Thyroid gland (tissue), 4 donors: ENCODE measurements around the gene PRDM9.
"Not testable (repeated sequence)": the region's sequence is repeated elsewhere in the genome, so short reads cannot be mapped to it uniquely, and the experiment has no call there.

Experiments
- CTCF ChIP-seq, 6 experiments: fragments of 200-600 bp in 3 of 6; fragments of 450-650 bp in 3 of 6; sonication (generic) in 3 of 6; IDR thresholded peaks; one replicate each; pipeline ENCODE4 v1.5.1; 2016 to 2019; ENCODE audit warnings: antibody characterized with exemption in 6 of 6, mild to moderate bottlenecking in 2 of 6, inconsistent platforms in 1 of 6, moderate library complexity in 1 of 6
- POLR2A ChIP-seq, 2 donors: fragments of 450-650 bp; IDR thresholded peaks; one replicate each; pipeline ENCODE4 v1.6.1; 2017; ENCODE audit warnings: antibody characterized with exemption in 2 of 2, mild to moderate bottlenecking in 2 of 2, moderate library complexity in 1 of 2

- TF ChIP-seq CTCF, POLR2A (IDR thresholded peaks at IDR 0.05): not testable (repeated sequence)
Measured at GRCh38 chr5:23486227-23486626, 21.2 kb upstream of the PRDM9 start.
